HG03439 (cell line): Measurements from ENCODE around the gene HOXB6.

Source experiments
- ATAC-seq: cut with Tn5 transposase; IDR thresholded peaks from one replicate; pipeline ENCODE4 v1.9.1; 2021; ENCODE audit warnings: mild to moderate bottlenecking, moderate library complexity; ENCODE audit not compliant: unreplicated experiment

The HOXB6 gene

DNA sequence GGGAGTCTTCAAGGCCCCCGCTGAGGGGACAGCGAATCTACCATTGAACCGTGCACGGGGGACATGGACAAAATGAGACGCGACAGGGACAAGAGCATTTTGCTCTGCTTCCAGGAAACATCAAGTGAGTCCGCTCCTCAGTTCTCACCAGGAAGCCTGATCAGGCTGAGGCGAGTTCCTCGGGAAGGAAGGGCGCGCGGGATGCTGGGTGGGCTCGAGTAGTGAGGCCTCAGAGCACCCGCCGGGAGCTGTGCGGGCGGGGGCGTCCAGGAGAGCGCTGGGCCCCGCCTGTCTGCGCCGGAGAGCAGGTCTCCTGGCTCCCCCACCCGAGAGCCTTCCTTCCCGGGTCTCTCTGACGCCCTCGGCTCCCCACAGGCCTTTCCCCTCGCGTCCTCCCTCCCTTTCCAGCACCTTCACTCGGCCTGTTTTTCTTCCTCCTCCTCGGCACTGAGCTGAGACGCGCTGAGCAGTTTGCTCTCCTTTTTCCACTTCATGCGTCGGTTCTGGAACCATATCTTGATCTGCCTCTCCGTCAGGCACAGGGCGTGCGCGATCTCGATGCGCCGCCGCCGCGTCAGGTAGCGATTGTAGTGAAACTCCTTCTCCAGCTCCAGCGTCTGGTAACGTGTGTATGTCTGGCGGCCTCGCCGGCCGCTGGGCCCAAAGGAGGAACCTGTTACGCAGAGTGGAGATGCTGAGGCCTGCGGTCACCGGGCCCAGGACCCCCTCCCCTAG, 8.6 kb downstream of the HOXB6 start:
- ATAC-seq = no peak

DNA sequence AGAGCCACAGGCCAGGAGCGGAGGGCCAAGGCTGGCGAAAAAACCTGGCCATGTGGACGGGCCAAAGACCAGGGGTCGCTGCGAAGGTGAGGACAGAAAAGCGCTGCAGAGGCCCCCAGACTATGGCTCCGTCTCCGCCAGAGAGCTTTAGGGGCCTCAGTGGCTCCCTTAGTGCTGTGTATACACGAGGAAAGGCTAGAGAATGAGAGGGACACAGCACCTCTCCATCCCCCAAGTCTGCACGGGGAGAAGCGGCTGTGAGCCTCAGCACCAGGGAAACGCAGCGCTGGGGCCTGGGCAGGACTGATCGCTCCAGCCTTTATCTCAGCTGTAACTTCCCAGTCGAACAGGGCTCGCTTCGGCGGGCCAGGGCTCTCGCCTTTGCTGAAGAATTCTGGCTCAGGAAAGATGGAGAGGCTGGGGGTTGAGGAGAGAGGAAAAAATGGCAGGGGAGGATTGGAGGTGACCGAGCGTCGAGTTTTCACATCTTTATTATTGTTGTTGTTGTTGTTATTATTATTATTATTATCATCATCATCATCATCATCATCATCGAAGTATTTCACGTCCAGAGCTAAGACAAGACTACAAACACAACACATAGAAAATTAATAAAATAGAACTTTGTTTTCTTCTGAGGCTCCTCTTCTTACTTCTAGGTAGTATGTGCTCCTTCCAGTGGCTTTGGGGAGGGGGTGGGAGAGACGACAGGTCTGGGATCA, 9.3 kb downstream of the HOXB6 start:
- no peak for ATAC-seq

DNA sequence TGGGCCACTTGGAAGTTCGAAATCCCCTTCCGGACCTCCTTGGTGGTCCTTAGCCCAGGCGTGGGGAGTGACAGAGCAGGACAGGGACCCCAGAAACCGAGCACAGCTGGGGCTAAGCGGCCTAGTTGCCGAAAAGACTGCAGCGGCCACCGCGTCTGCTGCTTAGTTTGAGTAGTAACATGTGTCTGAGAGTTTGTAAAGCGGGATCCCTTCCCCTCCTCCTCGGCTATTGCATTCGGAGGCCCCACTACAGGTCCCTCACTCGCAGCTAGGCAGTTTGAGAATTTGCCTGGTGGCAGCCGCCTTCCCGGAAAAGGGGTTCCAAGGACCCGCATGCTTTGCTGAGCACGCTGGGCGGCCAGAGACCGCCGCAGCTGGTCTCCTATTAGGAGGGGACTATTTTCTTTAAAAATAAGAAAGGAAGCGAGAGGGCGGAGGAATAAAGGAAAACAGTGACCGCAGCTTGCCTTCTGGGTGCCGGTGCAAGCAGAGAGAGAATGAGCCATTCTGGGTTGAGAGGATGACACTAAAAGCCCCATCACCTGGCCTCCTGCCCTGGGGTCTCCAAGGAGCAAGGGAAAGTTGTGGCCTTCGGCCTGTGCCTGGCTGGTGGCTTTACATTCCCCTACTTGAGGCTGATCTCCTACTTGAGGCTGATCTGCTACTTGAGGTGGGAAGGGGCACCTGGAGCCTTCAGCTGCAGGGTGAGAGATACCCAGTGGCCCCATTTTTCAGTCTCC, 10.1 kb downstream of the HOXB6 start:
- no peak for ATAC-seq

- no peak for ATAC-seq
These were observed 10.8 kb downstream of the HOXB6 start for GRCh38 chr17:48593840-48594537.

- no peak for ATAC-seq
These were observed 11.5 kb downstream of the HOXB6 start, which contains the start of gene HOXB5 for GRCh38 chr17:48593126-48593829. HOXB5 (minus strand) TSS chr17:48593779; CDS start chr17:48593682, 97 bp downstream.

DNA sequence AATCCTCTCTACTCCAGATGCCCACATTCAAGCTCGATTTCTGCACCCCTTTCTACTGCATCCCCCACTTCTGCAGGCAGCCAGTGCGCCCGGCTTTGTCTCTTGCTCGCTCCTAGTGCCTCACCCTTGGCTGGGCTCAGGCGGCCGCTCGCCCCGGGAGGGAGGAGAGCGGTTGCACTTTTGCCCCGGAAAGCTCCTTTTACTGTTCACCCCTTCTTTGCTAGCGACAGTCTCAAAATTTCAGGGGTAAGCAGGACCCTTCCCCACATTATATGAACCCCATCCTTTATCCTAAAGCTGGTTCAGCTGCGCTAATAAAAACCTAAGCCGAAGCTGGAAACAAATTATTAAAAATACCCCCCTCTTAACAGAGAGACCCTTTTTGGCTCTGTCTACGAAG, 12.2 kb downstream of the HOXB6 start:
- ATAC-seq = no peak

DNA sequence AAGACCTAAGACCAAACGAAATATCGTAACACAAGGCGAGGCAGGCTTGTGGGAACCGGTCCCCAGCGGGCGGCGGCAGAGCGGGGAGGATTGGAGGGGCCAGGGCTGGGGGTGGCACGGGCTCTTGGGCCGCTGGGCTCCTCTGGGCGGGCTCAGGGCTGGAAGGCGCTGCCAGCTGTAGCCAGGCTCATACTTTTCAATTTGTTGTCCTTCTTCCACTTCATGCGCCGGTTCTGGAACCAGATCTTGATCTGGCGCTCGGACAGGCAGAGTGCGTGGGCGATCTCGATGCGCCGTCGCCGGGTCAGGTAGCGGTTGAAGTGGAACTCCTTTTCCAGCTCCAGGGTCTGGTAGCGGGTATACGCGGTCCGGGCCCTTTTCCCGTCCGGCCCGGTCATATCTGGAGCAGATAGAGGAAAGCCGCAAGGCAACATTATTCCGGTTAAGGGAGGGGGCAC, 12.7 kb downstream of the HOXB6 start:
- ATAC-seq = no peak

- no peak for ATAC-seq
These were observed 13.3 kb downstream of the HOXB6 start for GRCh38 chr17:48591255-48592056.

- ATAC-seq = no peak
These were observed 14.1 kb downstream of the HOXB6 start for GRCh38 chr17:48590607-48591161.

GRCh38 chr17:48589831-48590606, 14.8 kb downstream of the HOXB6 start, which contains the start of gene HOXB3:
HOXB3 (minus strand) TSS chr17:48590241; CDS start chr17:48552474, 37,767 bp downstream.
- no peak for ATAC-seq

GRCh38 chr17:48589060-48589830, 15.5 kb downstream of the HOXB6 start:
- ATAC-seq = no peak

DNA sequence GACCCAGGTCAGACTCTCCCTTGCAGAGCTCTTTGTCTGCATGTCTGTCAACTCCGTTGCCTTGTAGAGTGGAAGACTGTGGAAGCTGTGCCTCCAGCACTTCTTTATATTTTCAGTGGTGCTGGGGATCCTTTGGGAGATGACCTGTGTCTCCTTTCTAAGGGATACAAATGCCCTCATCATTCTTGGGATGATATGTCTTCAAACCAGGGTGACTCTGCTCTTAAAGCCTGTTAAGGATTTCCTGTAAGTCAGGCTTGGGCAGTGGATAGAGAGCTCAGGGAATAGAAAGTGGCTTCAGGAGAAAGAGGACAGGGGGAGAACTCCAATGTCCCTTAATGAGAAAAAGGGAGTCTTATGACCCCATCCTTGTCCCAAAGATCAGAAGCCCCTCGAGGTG, 16.3 kb downstream of the HOXB6 start:
- no peak for ATAC-seq

- no peak for ATAC-seq
These were observed 16.7 kb downstream of the HOXB6 start for GRCh38 chr17:48588074-48588415.

- no peak for ATAC-seq
These were observed 17.3 kb downstream of the HOXB6 start for GRCh38 chr17:48587276-48588073.

GRCh38 chr17:48586355-48587258, 18.2 kb downstream of the HOXB6 start:
- no peak for ATAC-seq

DNA sequence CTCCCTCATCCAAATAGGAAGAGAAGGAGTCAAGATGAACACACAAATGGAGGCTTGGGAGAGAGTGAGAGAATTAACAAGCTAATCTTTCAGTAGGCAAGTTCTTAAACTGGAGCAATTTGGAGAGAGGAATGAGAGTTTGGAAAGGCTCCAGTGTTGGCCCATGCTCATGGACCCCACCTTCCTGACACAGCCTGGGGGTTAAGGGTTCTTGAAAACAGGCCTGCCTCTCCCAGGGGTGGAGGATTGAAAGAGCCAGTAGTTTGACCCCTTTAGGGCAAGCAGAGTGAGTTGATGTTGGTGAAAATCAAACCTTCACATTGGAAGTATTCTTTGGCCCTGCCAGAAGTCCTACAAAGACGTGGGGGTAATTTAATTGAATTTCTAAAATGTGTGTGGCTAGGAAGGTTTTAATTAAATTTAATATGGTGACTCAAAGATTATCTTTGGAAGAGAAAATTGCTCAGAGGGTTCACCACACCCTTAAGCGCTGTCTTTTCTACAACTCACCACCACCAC, 20.5 kb downstream of the HOXB6 start:
- ATAC-seq = no peak
